HG02938 (cell line): ENCODE data around the gene CHRM2.

Experiments
- ATAC-seq: cut with Tn5 transposase; IDR thresholded peaks from one replicate; pipeline ENCODE4 v1.9.1; 2021; ENCODE audit warnings: mild to moderate bottlenecking, moderate library complexity; ENCODE audit not compliant: unreplicated experiment

CHRM2 gene

GRCh38 chr7:136956232-136956631, 87.8 kb downstream of the CHRM2 start:
- ATAC-seq = no peak

- no peak for ATAC-seq
Observed at GRCh38 chr7:136956671-136957070, 88.2 kb downstream of the CHRM2 start.

- no peak for ATAC-seq
Observed at GRCh38 chr7:136957391-136957790, 88.9 kb downstream of the CHRM2 start.

GRCh38 chr7:136958016-136958415, 89.6 kb downstream of the CHRM2 start:
- no peak for ATAC-seq

GRCh38 chr7:136964347-136964746, 95.9 kb downstream of the CHRM2 start:
- ATAC-seq = no peak

- ATAC-seq = no peak
Observed at GRCh38 chr7:136966825-136967224, 98.4 kb downstream of the CHRM2 start.

- ATAC-seq = no peak
Observed at GRCh38 chr7:136969761-136970160, 101.3 kb downstream of the CHRM2 start.

- ATAC-seq = no peak
Observed at GRCh38 chr7:136971776-136972175, 103.3 kb downstream of the CHRM2 start.

- no peak for ATAC-seq
Observed at GRCh38 chr7:136976504-136977251, 108.2 kb downstream of the CHRM2 start.

- ATAC-seq = no peak
Observed at GRCh38 chr7:136993377-136993776, 124.9 kb downstream of the CHRM2 start.

GRCh38 chr7:136997735-136998134, 129.3 kb downstream of the CHRM2 start:
- no peak for ATAC-seq

- no peak for ATAC-seq
Observed at GRCh38 chr7:136998495-136998894, 130.0 kb downstream of the CHRM2 start.

GRCh38 chr7:137000621-137001020, 132.2 kb downstream of the CHRM2 start:
- ATAC-seq = no peak

GRCh38 chr7:137001041-137001440, 132.6 kb downstream of the CHRM2 start:
- no peak for ATAC-seq

GRCh38 chr7:137001478-137001877, 133.0 kb downstream of the CHRM2 start:
- ATAC-seq = no peak

GRCh38 chr7:137003086-137003485, 134.6 kb downstream of the CHRM2 start:
- ATAC-seq = no peak

GRCh38 chr7:137003566-137003965, 135.1 kb downstream of the CHRM2 start:
- no peak for ATAC-seq

- no peak for ATAC-seq
Observed at GRCh38 chr7:137005873-137006272, 137.4 kb downstream of the CHRM2 start.

- no peak for ATAC-seq
Observed at GRCh38 chr7:137006293-137006692, 137.8 kb downstream of the CHRM2 start.

- no peak for ATAC-seq
Observed at GRCh38 chr7:137007001-137007694, 138.7 kb downstream of the CHRM2 start.

GRCh38 chr7:137009404-137009803, 141.0 kb downstream of the CHRM2 start:
- no peak for ATAC-seq

- no peak for ATAC-seq
Observed at GRCh38 chr7:137015015-137015414, 146.6 kb downstream of the CHRM2 start.
